Esophagus muscularis mucosa (tissue), 4 donors: ENCODE data around the gene RPS2. TPM values are rescaled to one million over a fixed set of nuclear protein-coding genes. Genes with fewer than 3 reads are reported as not detected.
"Not testable (repeated sequence)": the region's sequence is repeated elsewhere in the genome, so short reads cannot be mapped to it uniquely, and the experiment has no call there.

Experiments used
- DNase-seq: peaks from one replicate; pipeline ENCODE4 v3.0.0-alpha.2; 2017; ENCODE audit errors: extremely low spot score
- H3K27ac ChIP-seq, 4 donors: fragments of 200-600 bp; sonication (generic); replicated peaks in 1 of 4; 1 replicate in 3 of 4; 2 replicates in 1 of 4; pipeline ENCODE4 v1.5.1; 2016 to 2019; ENCODE audit warnings: mild to moderate bottlenecking in 1 of 4
- H3K27me3 ChIP-seq, 4 donors: fragments of 200-600 bp; sonication (generic); one replicate each; pipeline versions ENCODE4 v1.5.1 to v1.6.0; 2016 to 2019
- H3K36me3 ChIP-seq, 4 donors: fragments of 200-600 bp; sonication (generic); one replicate each; pipeline ENCODE4 v1.5.1; 2016 to 2019
- H3K4me1 ChIP-seq, 4 donors: fragments of 200-600 bp; sonication (generic); one replicate each; pipeline ENCODE4 v1.5.1; 2016 to 2019
- H3K4me3 ChIP-seq, 4 donors: fragments of 200-600 bp; sonication (generic); 1 replicate in 2 of 4; 2 replicates in 2 of 4; pipeline ENCODE4 v1.5.1; 2016 to 2019; ENCODE audit warnings: mild to moderate bottlenecking in 4 of 4, moderate library complexity in 1 of 4
- H3K9me3 ChIP-seq, 4 donors: fragments of 200-600 bp; sonication (generic); 1 replicate in 3 of 4; 2 replicates in 1 of 4; pipeline ENCODE4 v1.5.1; 2016 to 2019
- CTCF ChIP-seq, 3 experiments: fragments of 200-600 bp in 2 of 3; fragments of 450-650 bp in 1 of 3; sonication (generic) in 2 of 3; IDR thresholded peaks; one replicate each; pipeline ENCODE4 v1.5.1; 2017 to 2019; ENCODE audit warnings: antibody characterized with exemption in 3 of 3, mild to moderate bottlenecking in 2 of 3, moderate library complexity in 1 of 3
- EP300 ChIP-seq: sonication (generic); formaldehyde crosslinking; IDR thresholded peaks from one replicate; pipeline ENCODE4 v1.6.1; 2017; ENCODE audit warnings: antibody characterized with exemption
- POLR2A ChIP-seq: fragments of 450-650 bp; IDR thresholded peaks from one replicate; pipeline ENCODE4 v1.6.1; 2017; ENCODE audit warnings: antibody characterized with exemption, moderate library complexity, mild to moderate bottlenecking, low read depth
- POLR2AphosphoS5 ChIP-seq, 2 donors: sonication (generic); formaldehyde crosslinking; IDR thresholded peaks; one replicate each; pipeline ENCODE4 v1.6.1; 2017; ENCODE audit warnings: antibody characterized with exemption in 2 of 2
- WGBS: methylation state at CpG from one replicate; pipeline ENCODE4 v1.1.5; 2018; 5-methylcytosine and 5-hydroxymethylcytosine counted together
- intact Hi-C: fragments of 100-400 bp; cut with DNase I; formaldehyde crosslinking; loops from one replicate; pipeline ENCODE4 v1.15.1; 2023
- total RNA-seq, 4 donors: library from RNA; depleted of rRNA; stranded (reverse); fragments of >200 nt; gene quantifications; one replicate each; pipeline versions ENCODE4 v1.1.0 to v1.2.1, GENCODE V29; 2016

RPS2 gene
- 1,000 to 10,000 TPM; 1,144 to 2,342 (median 1,414) TPM for total RNA-seq

GRCh38 chr16:1964506-1965395, at the start of gene RPS2:
RPS2 (minus strand) TSS chr16:1964826; CDS start chr16:1964625, 201 bp downstream.
- Histone ChIP-seq H3K27me3 (no peaks in the 10 kb centered on the region), H3K9me3 (no peaks in the 10 kb centered on the region), H3K4me3 (peak within 1 kb of the TSS; percentile 74 to 100 (median 92)), H3K36me3 (peaks cover 25 to 35% (median 26%) of the 10 kb centered on the region in 4 donors), H3K4me1 (peaks cover 38 to 58% (median 43%) of the 10 kb centered on the region in 4 donors), H3K27ac (peak within 1 kb of the TSS; percentile 93 to 99 (median 98))
- intact Hi-C loops = no loop called here
- peak; percentile 100 for DNase-seq
- WGBS = under 1% methylated on average over 29 of the region's 97 CpGs
- TF ChIP-seq EP300 (peak; percentile 14), POLR2A (peak; percentile 97), CTCF (IDR thresholded peaks at IDR 0.05) (peak in 2 of 3 experiments; percentile 23 to 27), POLR2AphosphoS5 (IDR thresholded peaks at IDR 0.05) (peak; percentile 96 to 100)

DNA sequence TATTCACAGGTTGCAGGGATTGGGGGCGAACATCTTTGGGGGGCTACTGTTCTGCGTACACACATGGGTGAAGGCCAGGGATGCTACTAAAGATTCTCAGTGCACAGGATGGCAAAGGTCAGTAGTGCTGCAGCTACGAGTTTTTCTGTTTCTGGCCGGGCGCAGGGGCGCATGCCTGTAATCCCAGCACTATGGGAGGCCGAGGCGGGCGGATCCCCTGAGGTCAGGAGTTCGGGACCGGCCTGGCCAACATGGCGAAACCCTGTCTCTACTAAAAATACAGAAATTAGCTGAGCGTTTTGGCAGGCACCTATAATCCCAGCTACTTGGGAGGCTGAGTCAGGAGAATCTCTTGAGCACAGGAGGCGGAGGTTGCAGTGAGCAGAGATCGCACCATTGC, 48.9 kb upstream of the RPS2 start:
- TF ChIP-seq CTCF (IDR thresholded peaks at IDR 0.05) (no peak), POLR2AphosphoS5 (IDR thresholded peaks at IDR 0.05) (no peak), POLR2A (no peak), EP300 (no peak)
- WGBS = 92% methylated on average over 15 of the region's 15 CpGs
- intact Hi-C loops = no loop called here
- peaks cover 11 to 16% (median 15%) of the 10 kb centered on the region in 4 donors for H3K4me1 ChIP-seq
- no peaks in the 10 kb centered on the region for H3K36me3 ChIP-seq
- H3K27me3 ChIP-seq = peaks cover 0 to 16% (median 0%) of the 10 kb centered on the region in 4 donors
- no peaks in the 10 kb centered on the region for H3K9me3 ChIP-seq
- H3K4me3 ChIP-seq = no peak overlapping the region
- no peak for DNase-seq
- H3K27ac ChIP-seq = no peak overlapping the region

DNA sequence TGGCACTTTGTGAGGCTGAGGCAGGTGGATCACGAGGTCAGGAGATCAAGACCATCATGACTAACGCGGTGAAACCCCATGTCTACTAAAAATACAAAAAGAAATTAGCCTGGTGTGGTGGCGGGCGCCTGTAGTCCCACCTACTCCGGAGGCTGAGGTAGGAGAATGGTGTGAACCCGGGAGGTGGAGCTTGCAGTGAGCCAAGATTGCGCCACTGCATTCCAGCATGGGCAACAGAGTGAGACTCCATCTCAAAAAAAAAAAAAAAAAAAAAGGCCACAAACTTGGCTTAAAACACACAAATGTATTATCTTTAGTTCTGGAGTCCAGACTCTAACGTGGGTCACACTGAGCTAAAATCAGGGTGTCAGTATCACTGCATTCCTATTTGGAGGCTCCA, 47.1 kb upstream of the RPS2 start:
- H3K27me3 ChIP-seq, DNase-seq, H3K4me3 ChIP-seq, H3K36me3 ChIP-seq, H3K27ac ChIP-seq, intact Hi-C loops, H3K9me3 ChIP-seq: not testable (repeated sequence)
- H3K4me1 ChIP-seq = peaks cover 29 to 34% (median 33%) of the 10 kb centered on the region in 4 donors
- 84% methylated on average over 9 of the region's 9 CpGs for WGBS

GRCh38 chr16:2009791-2010510, 45.3 kb upstream of the RPS2 start, which contains the start of gene ZNF598:
ZNF598 (minus strand) TSS chr16:2009821.
- intact Hi-C loops = no loop called here
- no peak for DNase-seq
- Histone ChIP-seq H3K4me3 (peak within 1 kb of the TSS; percentile 70 to 95 (median 81)), H3K27ac (peak within 1 kb of the TSS; percentile 89 to 97 (median 94)), H3K36me3 (peaks cover 0 to 5% (median 4%) of the 10 kb centered on the region in 4 donors), H3K27me3 (no peaks in the 10 kb centered on the region), H3K4me1 (peaks cover 45 to 52% (median 50%) of the 10 kb centered on the region in 4 donors), H3K9me3 (no peaks in the 10 kb centered on the region)
- TF ChIP-seq POLR2AphosphoS5 (IDR thresholded peaks at IDR 0.05) = peak; percentile 85 to 98
- TF ChIP-seq POLR2A = peak; percentile 91
- peak in 1 of 3 experiments; percentile 28 for TF ChIP-seq CTCF (IDR thresholded peaks at IDR 0.05)
- TF ChIP-seq EP300 = no peak
- 3% methylated on average over 4 of the region's 52 CpGs for WGBS
